GM12801 (cell line): ENCODE data around the gene C10orf62.

ENCODE experiments used
- TF ChIP-seq, protein P1 (sequence below): IDR thresholded peaks from one replicate; pipeline ENCODE4 v1.5.1; 2011; ENCODE audit warnings: control low read depth; ENCODE audit not compliant: insufficient read length; ENCODE audit errors: extremely low read depth

The C10orf62 gene

DNA sequence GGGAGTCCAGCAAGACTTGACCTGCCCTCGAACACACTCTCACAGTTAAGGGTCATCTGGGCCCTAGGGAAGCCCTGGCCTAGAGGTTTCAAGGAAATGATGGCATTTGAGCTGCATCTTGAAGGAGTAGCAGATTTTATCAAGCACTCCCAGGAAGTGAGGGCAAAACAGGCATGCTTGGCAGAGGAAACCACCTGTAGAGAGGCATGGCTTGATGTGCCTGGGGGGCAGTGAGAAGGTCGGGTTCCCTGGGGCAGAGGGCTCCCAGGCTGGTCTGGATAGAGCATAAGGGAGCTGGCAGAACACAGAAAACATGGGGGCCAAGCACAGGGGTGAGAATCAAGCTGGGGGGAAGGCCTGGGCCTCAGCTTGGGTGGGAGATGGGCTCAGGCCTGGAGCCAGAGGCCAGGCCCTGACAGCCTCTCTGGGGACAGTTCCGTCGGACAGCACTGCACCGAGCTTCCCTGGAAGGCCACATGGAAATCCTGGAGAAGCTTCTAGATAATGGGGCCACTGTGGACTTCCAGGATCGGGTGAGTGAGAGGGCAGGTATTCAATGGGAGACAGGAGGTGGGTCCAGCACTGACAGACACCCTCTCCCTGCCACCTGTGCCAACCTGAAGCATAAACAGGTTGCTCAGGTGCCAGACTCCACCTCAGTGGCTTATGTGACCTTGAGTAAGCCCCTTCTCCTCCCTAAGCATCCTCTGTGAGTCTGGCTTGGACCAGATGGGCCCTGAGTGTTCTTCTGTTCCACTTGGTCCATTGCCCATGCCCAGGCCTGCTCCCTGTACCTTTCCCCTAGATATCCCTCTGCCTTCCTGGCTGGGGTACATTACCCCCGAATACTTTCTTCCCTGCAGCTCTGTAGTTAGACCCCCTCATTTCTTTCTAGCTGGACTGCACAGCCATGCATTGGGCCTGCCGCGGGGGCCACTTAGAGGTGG, 8.8 kb upstream of the C10orf62 start:
- TF ChIP-seq, protein P1, sequence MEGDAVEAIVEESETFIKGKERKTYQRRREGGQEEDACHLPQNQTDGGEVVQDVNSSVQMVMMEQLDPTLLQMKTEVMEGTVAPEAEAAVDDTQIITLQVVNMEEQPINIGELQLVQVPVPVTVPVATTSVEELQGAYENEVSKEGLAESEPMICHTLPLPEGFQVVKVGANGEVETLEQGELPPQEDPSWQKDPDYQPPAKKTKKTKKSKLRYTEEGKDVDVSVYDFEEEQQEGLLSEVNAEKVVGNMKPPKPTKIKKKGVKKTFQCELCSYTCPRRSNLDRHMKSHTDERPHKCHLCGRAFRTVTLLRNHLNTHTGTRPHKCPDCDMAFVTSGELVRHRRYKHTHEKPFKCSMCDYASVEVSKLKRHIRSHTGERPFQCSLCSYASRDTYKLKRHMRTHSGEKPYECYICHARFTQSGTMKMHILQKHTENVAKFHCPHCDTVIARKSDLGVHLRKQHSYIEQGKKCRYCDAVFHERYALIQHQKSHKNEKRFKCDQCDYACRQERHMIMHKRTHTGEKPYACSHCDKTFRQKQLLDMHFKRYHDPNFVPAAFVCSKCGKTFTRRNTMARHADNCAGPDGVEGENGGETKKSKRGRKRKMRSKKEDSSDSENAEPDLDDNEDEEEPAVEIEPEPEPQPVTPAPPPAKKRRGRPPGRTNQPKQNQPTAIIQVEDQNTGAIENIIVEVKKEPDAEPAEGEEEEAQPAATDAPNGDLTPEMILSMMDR: no peak

DNA sequence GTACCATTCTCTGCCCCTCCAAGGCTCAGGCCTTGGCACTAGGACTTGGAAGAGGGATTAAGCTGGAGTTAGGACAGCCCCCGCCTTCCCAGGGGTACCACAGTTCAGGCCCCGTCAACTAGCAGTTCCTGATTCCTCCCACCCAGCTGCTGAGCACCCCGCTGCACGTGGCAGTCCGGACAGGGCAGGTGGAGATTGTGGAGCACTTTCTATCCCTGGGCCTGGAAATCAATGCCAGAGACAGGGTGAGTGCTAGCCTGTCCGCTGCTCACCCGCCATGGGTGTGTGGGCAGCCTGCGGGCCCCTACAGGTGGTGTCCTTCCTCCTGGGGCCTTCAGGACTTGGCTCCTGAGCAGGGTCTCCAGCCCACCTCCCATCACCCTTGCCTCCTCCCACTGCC, 7.4 kb upstream of the C10orf62 start:
- TF ChIP-seq, protein P1: no peak

DNA sequence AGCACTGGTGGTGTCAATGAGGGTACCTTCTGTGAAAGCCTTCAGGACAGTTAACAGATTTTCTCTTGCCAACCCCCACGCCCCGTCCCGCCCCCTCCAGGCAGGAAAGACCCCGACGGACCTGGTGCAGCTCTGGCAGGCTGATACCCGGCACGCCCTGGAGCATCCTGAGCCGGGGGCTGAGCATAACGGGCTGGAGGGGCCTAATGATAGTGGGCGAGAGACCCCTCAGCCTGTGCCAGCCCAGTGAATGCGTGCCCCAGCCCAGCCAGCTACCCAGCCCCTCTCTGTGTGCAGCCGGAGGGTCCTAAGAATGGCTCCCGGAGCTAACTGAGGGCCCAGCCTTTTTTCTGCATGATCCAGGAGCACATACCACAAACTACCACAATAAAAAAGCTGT, 6.0 kb upstream of the C10orf62 start:
- TF ChIP-seq, protein P1: no peak

DNA sequence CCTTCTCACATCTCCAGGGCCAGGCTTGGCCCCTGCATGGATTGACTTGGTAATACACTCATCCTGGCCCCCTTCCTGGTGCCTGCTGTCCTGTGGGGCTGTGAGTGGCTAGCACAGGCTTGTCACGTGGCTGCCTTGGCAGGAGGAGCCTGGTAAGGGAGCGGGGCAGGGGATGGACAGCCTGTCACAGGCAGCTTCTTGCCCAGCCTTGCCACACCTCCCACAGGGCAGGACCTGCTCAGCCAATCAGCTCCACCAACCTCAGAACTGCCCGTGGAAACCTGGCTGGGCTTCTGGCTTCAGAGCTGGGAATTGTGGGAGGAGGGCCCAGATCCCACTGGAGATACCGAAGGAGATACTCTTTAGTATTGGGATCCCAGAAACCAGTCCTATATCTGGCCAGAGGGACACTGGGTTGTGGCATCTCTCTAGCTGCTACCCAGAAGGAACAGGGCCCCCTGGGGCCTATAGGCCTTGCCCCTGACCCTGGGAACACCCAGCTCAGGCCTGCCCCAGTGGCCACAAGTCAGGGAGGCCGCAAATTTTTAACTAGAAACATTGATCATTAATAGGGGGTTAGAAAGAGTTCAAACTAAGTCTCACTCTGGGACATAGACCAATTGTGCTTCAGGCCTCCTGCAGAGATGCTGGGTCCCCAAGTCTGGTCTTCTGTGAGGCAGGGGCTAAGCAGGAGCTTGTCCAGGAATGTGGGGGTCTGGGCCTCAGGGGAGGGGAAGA, 5.3 kb upstream of the C10orf62 start, which contains the start of gene HOGA1:
Gene HOGA1, plus strand, starts transcription at position 330 of the 738 bp plus-strand sequence. Its CDS starts 315 bp downstream, at position 645.
- TF ChIP-seq, protein P1: no peak

DNA sequence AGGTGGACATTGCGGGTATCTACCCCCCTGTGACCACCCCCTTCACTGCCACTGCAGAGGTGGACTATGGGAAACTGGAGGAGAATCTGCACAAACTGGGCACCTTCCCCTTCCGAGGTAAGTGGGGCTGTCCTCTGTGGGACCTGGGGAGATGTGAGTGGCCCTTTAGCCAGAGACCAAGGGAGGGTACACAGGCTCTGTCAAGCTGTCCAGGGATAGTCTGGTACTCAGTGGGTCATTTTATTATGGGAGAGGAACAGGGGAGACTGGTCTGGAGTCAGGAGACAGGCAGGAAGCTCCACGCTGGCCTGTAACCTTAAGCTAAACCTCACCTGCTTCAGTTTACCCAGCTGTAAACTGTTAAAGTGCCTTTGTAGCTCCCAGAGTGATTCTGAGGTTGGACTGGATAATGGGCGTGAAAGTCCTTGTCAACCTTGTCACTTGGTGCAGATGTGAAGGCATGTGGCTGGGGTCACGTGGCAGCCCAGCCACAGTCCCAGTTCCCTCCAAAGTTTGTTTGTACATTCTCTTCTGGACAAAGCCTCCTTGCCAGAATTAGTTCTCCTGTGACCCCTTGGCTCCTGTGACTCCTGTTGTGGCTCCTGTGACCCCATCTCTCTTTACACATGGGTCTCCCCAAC, 4.6 kb upstream of the C10orf62 start:
- TF ChIP-seq, protein P1: no peak

DNA sequence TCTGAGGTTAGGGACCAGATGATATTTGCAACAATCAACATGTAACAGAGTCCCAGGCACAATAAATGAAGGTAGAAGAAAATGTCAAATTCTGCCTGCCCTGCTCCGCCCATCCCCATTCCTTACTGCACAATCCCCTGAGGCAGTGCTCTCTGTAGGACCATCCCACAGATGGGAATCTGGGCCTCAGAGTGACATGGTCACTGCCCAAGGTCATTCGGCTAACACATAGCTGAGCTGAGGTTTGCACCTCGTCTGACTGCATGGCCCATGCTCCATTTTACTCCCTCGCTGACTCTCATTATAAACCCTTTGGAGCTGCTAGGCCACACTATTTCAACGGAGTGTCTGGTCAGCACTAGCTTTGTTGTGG, 4.1 kb upstream of the C10orf62 start:
- TF ChIP-seq, protein P1: no peak

DNA sequence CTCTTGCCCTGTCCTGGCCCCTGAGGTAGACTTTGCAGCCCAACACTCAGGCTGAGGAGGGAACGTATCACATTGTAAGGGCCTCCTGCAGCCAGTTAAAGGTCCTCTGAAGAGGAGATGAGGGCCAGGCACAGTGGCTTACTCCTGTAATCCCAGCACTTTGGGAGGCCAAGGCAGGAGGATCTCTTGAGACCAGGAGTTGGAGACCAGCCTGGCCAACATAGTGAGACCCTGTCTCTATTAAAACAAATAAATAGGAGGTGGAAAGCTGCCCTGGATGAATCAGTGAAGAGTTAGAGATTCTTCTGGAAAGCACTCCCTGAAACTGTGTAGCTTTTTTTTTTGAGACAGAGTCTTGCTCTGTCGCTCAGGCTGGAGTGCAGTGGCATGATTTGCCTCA, 2.3 kb upstream of the C10orf62 start:
- TF ChIP-seq, protein P1: no peak
